Endothelial cell of umbilical vein (primary cell): ENCODE data around the gene PPP1R9B. TPM values are rescaled to one million over a fixed set of nuclear protein-coding genes. Genes with fewer than 3 reads are reported as not detected.

Experiments used
- BruUV-seq: library from RNA; stranded (reverse); fragments of 400-500 nt; replicated peaks from 2 replicates; lab custom pipeline; 2021; lab: Mats Ljungman, UMichigan
- CTCF ChIA-PET: fragments of 300-600, 350-600 bp; sonication (Branson Sonifier 250); formaldehyde crosslinking; loops from one replicate; lab custom pipeline; 2021; ENCODE audit warnings: antibody characterized with exemption, inconsistent platforms; lab: Charles Lee
- POLR2A ChIA-PET: fragments of 300-600, 350-600 bp; sonication (Branson Sonifier 250); formaldehyde crosslinking; loops from one replicate; lab custom pipeline; 2021; ENCODE audit warnings: antibody characterized with exemption, inconsistent platforms; lab: Charles Lee
- DNase-seq: peaks from one replicate; pipeline ENCODE4 v3.0.0-alpha.2; 2011; ENCODE audit warnings: low read depth, low spot score
- FAIRE-seq: peaks from 2 replicates; lab custom pipeline; 2011; peaks lifted over from hg19 to GRCh38; lab: Jason Lieb, UNC
- H2AFZ ChIP-seq: 2 replicates; pipeline ENCODE4 v1.6.0; 2012; ENCODE audit warnings: low read depth, low read length, control low read depth, inconsistent platforms
- H3K27ac ChIP-seq: 2 replicates; pipeline ENCODE4 v1.5.1; 2011; ENCODE audit warnings: low read depth, mild to moderate bottlenecking, control low read depth, low read length, moderate library complexity; ENCODE audit not compliant: insufficient read depth
- H3K27me3 ChIP-seq, 2 experiments: 2 replicates each; pipeline versions ENCODE4 v1.6.0 to v1.6.1; 2011; ENCODE audit warnings: low read length in 2 of 2, mixed read lengths in 1 of 2; ENCODE audit not compliant: control insufficient read depth in 2 of 2, insufficient read depth in 2 of 2
- H3K36me3 ChIP-seq, 2 experiments: 2 replicates in 1 of 2; 3 replicates in 1 of 2; pipeline ENCODE4 v1.5.1; 2011; ENCODE audit warnings: low read length in 2 of 2, mild to moderate bottlenecking in 1 of 2, moderate library complexity in 1 of 2; ENCODE audit not compliant: control insufficient read depth in 2 of 2, insufficient read depth in 2 of 2; ENCODE audit errors: extremely low read depth in 1 of 2
- H3K4me1 ChIP-seq: 3 replicates; pipeline ENCODE4 v1.5.1; 2011; ENCODE audit warnings: mild to moderate bottlenecking, low read length; ENCODE audit not compliant: control insufficient read depth, insufficient read depth; ENCODE audit errors: extremely low read depth
- H3K4me2 ChIP-seq: 2 replicates; pipeline ENCODE4 v1.6.1; 2011; ENCODE audit warnings: low read length, control low read depth, mixed read lengths; ENCODE audit not compliant: insufficient read depth
- H3K4me3 ChIP-seq, 3 experiments: fragments of 200-600 bp in 1 of 3; sonication (generic), shearing (Covaris generic) in 1 of 3; replicated peaks in 1 of 3; 2 replicates each; pipeline ENCODE4 v1.5.1; 2011 to 2016; ENCODE audit warnings: control low read depth in 3 of 3, low read length in 3 of 3, mild to moderate bottlenecking in 2 of 3, inconsistent platforms in 1 of 3, low read depth in 1 of 3, moderate library complexity in 1 of 3; ENCODE audit not compliant: insufficient read depth in 1 of 3
- H3K79me2 ChIP-seq: 2 replicates; pipeline ENCODE4 v1.6.0; 2012; ENCODE audit warnings: low read length, inconsistent platforms; ENCODE audit not compliant: control insufficient read depth, insufficient read depth
- H3K9ac ChIP-seq: replicated peaks from 2 replicates; pipeline ENCODE3; 2011; ENCODE audit warnings: low read length, control low read depth; ENCODE audit not compliant: insufficient read depth; ENCODE audit errors: extremely low read depth
- H3K9me1 ChIP-seq: replicated peaks from 3 replicates; pipeline ENCODE4 v1.6.0; 2011; ENCODE audit warnings: mild to moderate bottlenecking, low read length; ENCODE audit not compliant: control insufficient read depth, insufficient read depth; ENCODE audit errors: extremely low read depth
- H3K9me3 ChIP-seq: replicated peaks from 2 replicates; pipeline ENCODE4 v1.5.1; 2012; ENCODE audit warnings: low read length, inconsistent platforms; ENCODE audit not compliant: control insufficient read depth, insufficient read depth
- H4K20me1 ChIP-seq: replicated peaks from 2 replicates; pipeline ENCODE3; 2011; ENCODE audit warnings: mild to moderate bottlenecking, low read length; ENCODE audit not compliant: control insufficient read depth, insufficient read depth; ENCODE audit errors: extremely low read depth
- CTCF ChIP-seq, 2 donors: IDR thresholded peaks; 1 replicate in 1 of 2; 2 replicates in 1 of 2; pipeline ENCODE4 v1.5.1; 2011; ENCODE audit warnings: low read length in 2 of 2, mild to moderate bottlenecking in 2 of 2, moderate library complexity in 2 of 2, control low read depth in 1 of 2, inconsistent platforms in 1 of 2, low read depth in 1 of 2; ENCODE audit not compliant: insufficient read depth in 1 of 2; ENCODE audit errors: extremely low read depth in 1 of 2
- EZH2 ChIP-seq: IDR thresholded peaks from 2 replicates; pipeline ENCODE4 v1.6.1; 2012; ENCODE audit warnings: borderline replicate concordance, low read depth, mild to moderate bottlenecking, moderate library complexity, low read length, inconsistent platforms; ENCODE audit not compliant: severe bottlenecking
- FOS ChIP-seq: IDR thresholded peaks from 2 replicates; pipeline ENCODE4 v1.6.1; 2011; ENCODE audit warnings: mild to moderate bottlenecking, low read length, moderate library complexity, borderline replicate concordance; ENCODE audit not compliant: insufficient read depth
- GATA2 ChIP-seq: IDR thresholded peaks from 2 replicates; pipeline ENCODE4 v1.7.0; 2011; ENCODE audit warnings: low read depth, mild to moderate bottlenecking, moderate library complexity, mixed read lengths, low read length; ENCODE audit not compliant: insufficient read length, insufficient read depth
- JUN ChIP-seq: IDR thresholded peaks from 2 replicates; pipeline ENCODE4 v1.6.1; 2011; ENCODE audit warnings: borderline replicate concordance, low read depth; ENCODE audit not compliant: insufficient read length, insufficient read depth
- MAX ChIP-seq: IDR thresholded peaks from 2 replicates; pipeline ENCODE4 v1.6.1; 2011; ENCODE audit not compliant: insufficient read depth, insufficient read length
- MYC ChIP-seq: IDR thresholded peaks from one replicate; pipeline ENCODE4 v1.6.1; 2011; ENCODE audit warnings: mild to moderate bottlenecking, low read depth, low read length
- POLR2A ChIP-seq: IDR thresholded peaks from 2 replicates; pipeline ENCODE4 v1.6.1; 2012; ENCODE audit warnings: low read depth, mild to moderate bottlenecking, control low read depth, low read length
- POLR2AphosphoS5 ChIP-seq: IDR thresholded peaks from 2 replicates; pipeline ENCODE4 v1.6.1; 2012; ENCODE audit warnings: low read depth, mild to moderate bottlenecking, control low read depth, low read length, moderate library complexity; ENCODE audit not compliant: insufficient read depth
- dilution Hi-C: fragments of 300-500 bp; cut with MboI; formaldehyde crosslinking; loops from one replicate; pipeline ENCODE4 v1.15.0; 2019; ENCODE audit warnings: low sequenced_read_pairs; ENCODE audit not compliant: extremely low pct_ligation_motif_present
- intact Hi-C: fragments of 100-400 bp; cut with micrococcal nuclease; formaldehyde crosslinking; loops from one replicate; pipeline ENCODE4 v1.10.0; 2022
- polyA plus RNA-seq, 4 experiments: library from polyadenylated mRNA; depleted of rRNA in 3 of 4; stranded (reverse) in 3 of 4; unstranded in 1 of 4; fragments of >200 nt; gene quantifications; 2 replicates each; pipeline versions ENCODE4 v1.2.1 to v1.2.3, GENCODE V29; 2011 to 2012; ENCODE audit warnings: missing spikeins in 1 of 4
- total RNA-seq: library from RNA; stranded (reverse); gene quantifications from 2 replicates; pipeline ENCODE4 v1.2.3, GENCODE V29; 2021

PPP1R9B gene
- total and polyA plus RNA-seq, 2 donors (not counting 3 experiments of a cell fraction or from before 2014, with no cell fraction given), result 20.1 to 60.2 TPM

- dilution Hi-C loops, result no loop called here
- POLR2A ChIA-PET, result no interaction called here
- no peaks in the 10 kb centered on the region for H3K9me3 ChIP-seq
- H3K27ac ChIP-seq, result no peak overlapping the region
- TF ChIP-seq POLR2A (no peak), MAX (no peak), GATA2 (no peak), FOS (no peak), EZH2 (no peak), MYC (no peak), CTCF (IDR thresholded peaks at IDR 0.05; ENCODE audit: extremely low read depth in 1 of 2, insufficient read depth in 1 of 2, low read depth in 1 of 2, low read length in 2 of 2) (no peak), JUN (no peak), POLR2AphosphoS5 (no peak)
- no peaks in the 10 kb centered on the region for H4K20me1 ChIP-seq
- no peaks in the 10 kb centered on the region for H3K9me1 ChIP-seq
- H3K4me1 ChIP-seq, result no peaks in the 10 kb centered on the region
- intact Hi-C loops, result no loop called here
- no peak overlapping the region for H3K4me3 ChIP-seq
- no TSS peak for BruUV-seq
- DNase-seq (no peak), FAIRE-seq (no peak)
- no peaks in the 10 kb centered on the region for H3K27me3 ChIP-seq
- CTCF ChIA-PET, result interaction anchor here (0.9 to 3.6 kb wide), 6 partner anchors 12 to 73 kb away, joined by 3 to 15 read pairs (median 6); no protein-coding TSS in a partner anchor
- no peak overlapping the region for H3K4me2 ChIP-seq
- H3K9ac ChIP-seq, result no peak overlapping the region
- no peaks in the 10 kb centered on the region for H3K79me2 ChIP-seq
- H3K36me3 ChIP-seq, result no peaks in the 10 kb centered on the region
- no peak overlapping the region for H2AFZ ChIP-seq
Measured at GRCh38 chr17:50166518-50167181, 16.2 kb upstream of the PPP1R9B start.
